PC-9 (cell line): ENCODE results near the gene MYO16. TPM values are rescaled to one million over a fixed set of nuclear protein-coding genes. Genes with fewer than 3 reads are reported as not detected.

Source experiments
- BruUV-seq: library from RNA; stranded (reverse); fragments of 400-500 nt; replicated peaks from 2 replicates; lab custom pipeline; 2021; lab: Mats Ljungman, UMichigan
- CTCF ChIA-PET: fragments of 300-600 bp; sonication (Branson Sonifier 250); formaldehyde crosslinking; loops from one replicate; lab custom pipeline; 2022; ENCODE audit warnings: antibody characterized with exemption; lab: Charles Lee
- POLR2A ChIA-PET: fragments of 300-600 bp; sonication (Branson Sonifier 250); formaldehyde crosslinking; loops from one replicate; lab custom pipeline; 2022; ENCODE audit warnings: antibody characterized with exemption; ENCODE audit not compliant: unreplicated experiment; lab: Charles Lee
- DNase-seq, 2 experiments: peaks; one replicate each; pipeline versions ENCODE4 v3.0.0 to v3.0.0-alpha.2; 2015 to 2022; ENCODE audit warnings: mixed read lengths in 1 of 2
- H2AFZ ChIP-seq: fragments of 200-600 bp; sonication (generic); 2 replicates; pipeline ENCODE4 v1.8.1; 2017; ENCODE audit warnings: antibody characterized with exemption
- H3F3A ChIP-seq: fragments of 200-600 bp; sonication (generic); 2 replicates; pipeline ENCODE4 v1.8.1; 2017; ENCODE audit warnings: antibody characterized with exemption, mild to moderate bottlenecking, low read depth; ENCODE audit not compliant: insufficient read depth
- H3K27ac ChIP-seq: fragments of 200-600 bp; sonication (generic); 2 replicates; pipeline ENCODE4 v1.6.1; 2016; ENCODE audit warnings: mixed run types
- H3K27me3 ChIP-seq: fragments of 200-600 bp; sonication (generic); 2 replicates; pipeline ENCODE4 v1.6.1; 2016; ENCODE audit warnings: low read depth, mixed run types; ENCODE audit not compliant: insufficient read depth
- H3K36me3 ChIP-seq: fragments of 200-600 bp; sonication (generic); 2 replicates; pipeline ENCODE4 v1.6.1; 2016; ENCODE audit warnings: low read depth, mixed run types
- H3K4me1 ChIP-seq: fragments of 200-600 bp; sonication (generic); replicated peaks from 2 replicates; pipeline ENCODE4 v1.6.1; 2016; ENCODE audit warnings: mixed run types; ENCODE audit not compliant: insufficient read depth
- H3K4me2 ChIP-seq: fragments of 200-600 bp; sonication (generic); 2 replicates; pipeline ENCODE4 v1.6.1; 2017; ENCODE audit warnings: mixed run types
- H3K4me3 ChIP-seq: fragments of 200-600 bp; sonication (generic); 2 replicates; pipeline ENCODE4 v1.6.1; 2016; ENCODE audit warnings: mixed run types
- H3K79me2 ChIP-seq: fragments of 200-600 bp; sonication (generic); 2 replicates; pipeline ENCODE4 v1.6.1; 2017; ENCODE audit warnings: low read depth, mixed run types
- H3K9me2 ChIP-seq: fragments of 200-600 bp; sonication (generic); 2 replicates; pipeline ENCODE4 v1.8.1; 2017; ENCODE audit warnings: mild to moderate bottlenecking; ENCODE audit not compliant: insufficient read depth
- H3K9me3 ChIP-seq: fragments of 200-600 bp; sonication (generic); 2 replicates; pipeline ENCODE4 v1.8.1; 2016; ENCODE audit warnings: low read depth; ENCODE audit not compliant: insufficient read depth
- H4K20me1 ChIP-seq: fragments of 200-600 bp; sonication (generic); 2 replicates; pipeline ENCODE4 v1.8.1; 2017; ENCODE audit not compliant: insufficient read depth
- EZH2 ChIP-seq: fragments of 200-600 bp; sonication (generic); IDR thresholded peaks from 2 replicates; pipeline ENCODE4 v1.8.0; 2017; ENCODE audit warnings: antibody characterized with exemption, low read depth
- intact Hi-C: fragments of 100-400 bp; cut with micrococcal nuclease; formaldehyde crosslinking; loops from one replicate; pipeline ENCODE4 v1.10.0; 2022; ENCODE audit not compliant: unreplicated experiment
- total RNA-seq: library from RNA; stranded (reverse); gene quantifications from 2 replicates; pipeline ENCODE4 v1.2.3, GENCODE V29; 2021
- TF ChIP-seq, protein P1 (sequence below): fragments of 200-600 bp; sonication (generic); conservative IDR thresholded peaks from 2 replicates; pipeline ENCODE4 v1.6.1; 2017; ENCODE audit warnings: mixed run types, antibody characterized with exemption, mild to moderate bottlenecking, moderate library complexity

The MYO16 gene
- total RNA-seq, 1 experiment from 2014 or later, result 0.59 TPM

DNA sequence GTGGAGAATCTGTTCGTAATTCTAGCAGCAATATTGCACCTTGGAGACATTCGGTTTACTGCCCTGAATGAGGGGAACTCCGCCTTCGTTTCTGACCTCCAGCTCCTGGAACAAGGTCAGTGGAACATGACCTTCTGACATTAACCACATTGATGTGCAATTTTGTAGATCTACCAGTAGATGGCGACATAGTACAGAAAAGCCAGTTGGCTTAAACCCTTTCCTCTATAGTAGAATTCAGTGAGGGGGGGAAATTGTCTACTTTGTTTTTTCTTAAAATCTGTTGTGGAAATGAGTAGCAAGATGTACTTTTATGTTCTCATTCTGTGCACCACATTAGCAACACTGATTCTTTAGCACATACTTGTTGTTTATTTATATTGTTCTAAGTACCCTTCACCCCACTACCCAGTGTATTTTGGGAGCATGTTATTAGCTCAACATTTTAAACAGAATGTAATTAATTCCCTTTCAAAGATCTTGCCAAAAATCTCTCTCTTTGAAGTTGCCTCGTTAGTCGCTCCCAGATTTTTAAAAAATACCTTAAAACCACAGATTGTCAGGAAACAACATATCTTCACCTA, 332.2 kb downstream of the MYO16 start:
- intact Hi-C loops, result loop anchor here (1.0 to 10.0 kb wide), 9 partner anchors 186 to 1483 kb away; no protein-coding TSS in a partner anchor

DNA sequence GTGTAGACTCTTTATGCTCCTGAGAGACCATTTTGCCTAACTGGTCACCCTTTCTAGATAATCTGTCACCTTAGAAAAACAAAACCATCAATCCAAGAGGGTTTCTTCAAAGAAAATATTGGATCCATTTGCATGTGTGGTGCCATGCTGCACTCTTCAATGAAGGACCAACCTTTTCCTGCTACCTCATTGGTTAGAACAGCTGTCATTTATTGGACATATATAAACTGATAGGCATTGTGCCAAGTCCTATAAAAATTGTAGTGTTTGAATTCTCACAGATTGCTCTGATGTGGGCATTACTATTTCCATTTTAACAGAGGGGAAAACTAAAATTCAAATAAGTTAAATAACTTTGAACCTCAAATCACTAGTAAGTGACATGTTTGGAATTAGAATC, 333.2 kb downstream of the MYO16 start:
- ChIA-PET CTCF (no interaction called here), POLR2A (no interaction called here)
- Histone ChIP-seq H3K4me3 (no peak overlapping the region), H3K36me3 (no peaks in the 10 kb centered on the region), H2AFZ (no peak overlapping the region), H3K9me2 (no peaks in the 10 kb centered on the region), H3K4me1 (peaks cover 37% of the 10 kb centered on the region), H3K79me2 (peaks cover 6% of the 10 kb centered on the region; the same call in 1 of the 2 replicates), H3F3A (peaks cover 18% of the 10 kb centered on the region), H4K20me1 (no peaks in the 10 kb centered on the region), H3K9me3 (no peaks in the 10 kb centered on the region), H3K27ac (no peak overlapping the region), H3K27me3 (no peaks in the 10 kb centered on the region), H3K4me2 (no peak overlapping the region)
- peak in 1 of 2 experiments; percentile 38 for DNase-seq
- intact Hi-C loops, result loop anchor here (5.0 to 10.0 kb wide), 4 partner anchors 185 to 1482 kb away; no protein-coding TSS in a partner anchor
- TF ChIP-seq, protein P1, sequence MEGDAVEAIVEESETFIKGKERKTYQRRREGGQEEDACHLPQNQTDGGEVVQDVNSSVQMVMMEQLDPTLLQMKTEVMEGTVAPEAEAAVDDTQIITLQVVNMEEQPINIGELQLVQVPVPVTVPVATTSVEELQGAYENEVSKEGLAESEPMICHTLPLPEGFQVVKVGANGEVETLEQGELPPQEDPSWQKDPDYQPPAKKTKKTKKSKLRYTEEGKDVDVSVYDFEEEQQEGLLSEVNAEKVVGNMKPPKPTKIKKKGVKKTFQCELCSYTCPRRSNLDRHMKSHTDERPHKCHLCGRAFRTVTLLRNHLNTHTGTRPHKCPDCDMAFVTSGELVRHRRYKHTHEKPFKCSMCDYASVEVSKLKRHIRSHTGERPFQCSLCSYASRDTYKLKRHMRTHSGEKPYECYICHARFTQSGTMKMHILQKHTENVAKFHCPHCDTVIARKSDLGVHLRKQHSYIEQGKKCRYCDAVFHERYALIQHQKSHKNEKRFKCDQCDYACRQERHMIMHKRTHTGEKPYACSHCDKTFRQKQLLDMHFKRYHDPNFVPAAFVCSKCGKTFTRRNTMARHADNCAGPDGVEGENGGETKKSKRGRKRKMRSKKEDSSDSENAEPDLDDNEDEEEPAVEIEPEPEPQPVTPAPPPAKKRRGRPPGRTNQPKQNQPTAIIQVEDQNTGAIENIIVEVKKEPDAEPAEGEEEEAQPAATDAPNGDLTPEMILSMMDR, result no peak
- TF ChIP-seq EZH2, result no peak
- BruUV-seq, result no TSS peak

More for the DNA sequence above, 332.2 kb downstream of the MYO16 start:
- TF ChIP-seq, protein P1, result peak; percentile 98
- TF ChIP-seq EZH2, result no peak
- Histone ChIP-seq H3K4me1 (peaks cover 46% of the 10 kb centered on the region), H3K4me2 (peak overlapping the region; percentile 39; the same call in 1 of the 2 replicates), H2AFZ (no peak overlapping the region), H3K27me3 (no peaks in the 10 kb centered on the region), H3K9me2 (no peaks in the 10 kb centered on the region), H3F3A (peaks cover 28% of the 10 kb centered on the region), H3K9me3 (no peaks in the 10 kb centered on the region), H4K20me1 (no peaks in the 10 kb centered on the region), H3K79me2 (peaks cover 6% of the 10 kb centered on the region; the same call in 1 of the 2 replicates), H3K36me3 (no peaks in the 10 kb centered on the region), H3K4me3 (no peak overlapping the region), H3K27ac (peak overlapping the region; percentile 25)
- peak in 1 of 2 experiments; percentile 63 for DNase-seq
- POLR2A ChIA-PET, result interaction anchor here (0.7 to 1.0 kb wide), 3 partner anchors 194 to 1301 kb away, joined by 4 to 8 read pairs (median 4); no protein-coding TSS in a partner anchor
- BruUV-seq, result no TSS peak
- CTCF ChIA-PET, result interaction anchor here (0.5 to 0.6 kb wide), 2 partner anchors 165 to 708 kb away, joined by 3 read pairs; no protein-coding TSS in a partner anchor

DNA sequence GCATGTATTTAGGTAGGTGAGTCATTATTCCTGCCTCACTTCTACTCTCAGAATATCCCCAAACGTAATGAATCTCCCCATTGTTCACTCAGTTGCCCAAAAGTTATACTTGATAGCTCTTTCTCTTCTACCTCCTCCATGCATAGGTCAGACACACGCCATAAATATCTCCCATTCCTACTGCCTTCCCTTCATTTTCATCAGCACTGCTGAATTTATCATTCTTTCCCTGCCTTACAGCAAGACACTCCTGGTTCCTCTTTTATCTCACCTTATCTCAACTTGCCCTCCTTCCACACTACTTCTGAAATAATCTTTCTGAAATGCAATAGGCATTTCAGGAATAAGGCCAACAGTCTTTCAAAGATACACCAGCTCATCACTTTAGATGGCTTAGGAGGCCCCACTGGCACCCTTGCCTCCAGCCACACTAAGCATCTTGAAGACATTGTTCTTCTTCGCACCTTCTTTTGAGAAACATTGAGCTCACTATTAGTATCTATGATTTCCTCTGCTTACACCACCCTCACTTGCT, 333.9 kb downstream of the MYO16 start:
- Histone ChIP-seq H3K27ac (no peak overlapping the region), H3K4me3 (no peak overlapping the region), H3F3A (peaks cover 15% of the 10 kb centered on the region), H4K20me1 (no peaks in the 10 kb centered on the region), H2AFZ (no peak overlapping the region), H3K36me3 (no peaks in the 10 kb centered on the region), H3K4me1 (peaks cover 30% of the 10 kb centered on the region), H3K79me2 (peaks cover 6% of the 10 kb centered on the region; the same call in 1 of the 2 replicates), H3K4me2 (no peak overlapping the region), H3K27me3 (no peaks in the 10 kb centered on the region), H3K9me3 (no peaks in the 10 kb centered on the region), H3K9me2 (no peaks in the 10 kb centered on the region)
- CTCF ChIA-PET, result no interaction called here
- BruUV-seq, result no TSS peak
- TF ChIP-seq EZH2, result no peak
- TF ChIP-seq, protein P1, result no peak
- POLR2A ChIA-PET, result no interaction called here
- intact Hi-C loops, result loop anchor here (5.0 to 10.0 kb wide), 4 partner anchors 184 to 1481 kb away; no protein-coding TSS in a partner anchor
- no peak for DNase-seq
